Measurements from ENCODE around the gene TMEM132D.

DNA sequence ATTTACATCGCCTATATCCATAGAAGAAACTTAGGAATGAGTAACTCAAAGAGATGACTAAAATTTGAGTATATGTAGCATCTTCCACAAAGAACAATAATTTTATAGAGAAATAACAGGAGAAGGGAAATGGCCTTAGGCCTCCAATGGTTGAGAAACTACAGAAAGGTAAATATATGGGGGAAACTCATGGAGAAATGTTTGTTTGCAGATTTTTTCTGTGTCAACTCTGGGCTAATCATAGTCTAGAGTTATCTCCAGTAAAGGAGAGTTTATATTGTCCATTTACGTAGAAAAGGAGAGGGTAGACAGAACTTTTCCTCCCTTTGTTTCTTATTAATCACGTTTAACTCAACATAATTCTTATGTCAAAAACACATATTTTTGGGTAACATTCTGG is 806.4 kb downstream of the TMEM132D start:
- TF ChIP-seq, protein P1, sequence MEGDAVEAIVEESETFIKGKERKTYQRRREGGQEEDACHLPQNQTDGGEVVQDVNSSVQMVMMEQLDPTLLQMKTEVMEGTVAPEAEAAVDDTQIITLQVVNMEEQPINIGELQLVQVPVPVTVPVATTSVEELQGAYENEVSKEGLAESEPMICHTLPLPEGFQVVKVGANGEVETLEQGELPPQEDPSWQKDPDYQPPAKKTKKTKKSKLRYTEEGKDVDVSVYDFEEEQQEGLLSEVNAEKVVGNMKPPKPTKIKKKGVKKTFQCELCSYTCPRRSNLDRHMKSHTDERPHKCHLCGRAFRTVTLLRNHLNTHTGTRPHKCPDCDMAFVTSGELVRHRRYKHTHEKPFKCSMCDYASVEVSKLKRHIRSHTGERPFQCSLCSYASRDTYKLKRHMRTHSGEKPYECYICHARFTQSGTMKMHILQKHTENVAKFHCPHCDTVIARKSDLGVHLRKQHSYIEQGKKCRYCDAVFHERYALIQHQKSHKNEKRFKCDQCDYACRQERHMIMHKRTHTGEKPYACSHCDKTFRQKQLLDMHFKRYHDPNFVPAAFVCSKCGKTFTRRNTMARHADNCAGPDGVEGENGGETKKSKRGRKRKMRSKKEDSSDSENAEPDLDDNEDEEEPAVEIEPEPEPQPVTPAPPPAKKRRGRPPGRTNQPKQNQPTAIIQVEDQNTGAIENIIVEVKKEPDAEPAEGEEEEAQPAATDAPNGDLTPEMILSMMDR (IDR thresholded peaks at IDR 0.05; ENCODE audit: poor library complexity), result no peak
- TF ChIP-seq EZH2 (IDR thresholded peaks at IDR 0.05; ENCODE audit: borderline replicate concordance), result no peak
- no peak for TF ChIP-seq EZH2phosphoT487 (IDR thresholded peaks at IDR 0.05; ENCODE audit: low read depth, severe bottlenecking, unreplicated experiment)
